Parathyroid adenoma (tissue), 2 donors: ENCODE measurements around the gene BACE2.
"Not testable (repeated sequence)": the region's sequence is repeated elsewhere in the genome, so short reads cannot be mapped to it uniquely, and the experiment has no call there.

Experiments
- H2AFZ ChIP-seq: fragments of 300-600 bp; sonication (generic); one replicate; pipeline ENCODE4 v1.7.0; 2017; ENCODE audit warnings: antibody characterized with exemption, mild to moderate bottlenecking
- H3K27ac ChIP-seq: fragments of 300-600 bp; sonication (generic); one replicate; pipeline ENCODE4 v1.7.0; 2017
- H3K27me3 ChIP-seq: fragments of 300-600 bp; sonication (generic); one replicate; pipeline ENCODE4 v1.7.0; 2017; ENCODE audit warnings: low read length; ENCODE audit not compliant: control insufficient read depth, insufficient read depth
- H3K36me3 ChIP-seq: fragments of 300-600 bp; sonication (generic); one replicate; pipeline ENCODE4 v1.7.0; 2017; ENCODE audit warnings: low read length; ENCODE audit not compliant: control insufficient read depth, insufficient read depth
- H3K4me1 ChIP-seq: fragments of 300-600 bp; sonication (generic); one replicate; pipeline ENCODE4 v1.7.0; 2017; ENCODE audit warnings: control low read depth
- H3K4me2 ChIP-seq: fragments of 300-600 bp; sonication (generic); one replicate; pipeline ENCODE4 v1.7.0; 2017; ENCODE audit warnings: low read length
- H3K4me3 ChIP-seq: fragments of 300-600 bp; sonication (generic); one replicate; pipeline ENCODE4 v1.7.0; 2017; ENCODE audit warnings: low read depth, low read length
- H3K79me2 ChIP-seq: fragments of 300-600 bp; sonication (generic); one replicate; pipeline ENCODE4 v1.7.0; 2017; ENCODE audit warnings: control low read depth
- H3K9ac ChIP-seq: fragments of 300-600 bp; sonication (generic); one replicate; pipeline ENCODE4 v1.7.0; 2017; ENCODE audit warnings: mild to moderate bottlenecking
- H3K9me3 ChIP-seq: fragments of 300-600 bp; sonication (generic); one replicate; pipeline ENCODE4 v1.7.0; 2017; ENCODE audit warnings: low read length; ENCODE audit not compliant: control insufficient read depth
- TF ChIP-seq, protein P1 (sequence below): fragments of 300-600 bp; sonication (generic); IDR thresholded peaks from one replicate; pipeline ENCODE4 v1.7.0; 2017; ENCODE audit warnings: antibody characterized with exemption, mild to moderate bottlenecking
- donor health status: primary hyperparathyroidism.

BACE2 gene

DNA sequence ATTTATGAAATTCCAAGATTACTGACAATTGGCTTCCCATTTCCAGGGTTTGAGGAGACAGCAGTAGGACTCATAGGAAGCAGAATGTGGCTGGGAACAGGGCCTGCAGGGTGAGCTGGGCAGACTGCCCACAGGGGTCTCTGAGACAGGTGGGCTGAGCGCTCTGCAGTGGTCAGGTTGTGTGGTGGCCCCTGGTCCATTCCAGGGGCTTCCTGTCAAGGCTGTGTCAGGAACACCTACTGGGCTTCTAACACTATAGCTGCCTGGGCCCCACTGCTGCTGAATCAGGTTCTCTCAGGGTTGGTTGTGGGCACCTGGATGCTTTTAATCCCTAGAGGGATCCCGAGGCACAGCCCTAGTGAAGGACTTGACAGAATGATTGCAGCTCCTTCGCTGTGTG lies 72.1 kb downstream of the BACE2 start:
- TF ChIP-seq, protein P1, sequence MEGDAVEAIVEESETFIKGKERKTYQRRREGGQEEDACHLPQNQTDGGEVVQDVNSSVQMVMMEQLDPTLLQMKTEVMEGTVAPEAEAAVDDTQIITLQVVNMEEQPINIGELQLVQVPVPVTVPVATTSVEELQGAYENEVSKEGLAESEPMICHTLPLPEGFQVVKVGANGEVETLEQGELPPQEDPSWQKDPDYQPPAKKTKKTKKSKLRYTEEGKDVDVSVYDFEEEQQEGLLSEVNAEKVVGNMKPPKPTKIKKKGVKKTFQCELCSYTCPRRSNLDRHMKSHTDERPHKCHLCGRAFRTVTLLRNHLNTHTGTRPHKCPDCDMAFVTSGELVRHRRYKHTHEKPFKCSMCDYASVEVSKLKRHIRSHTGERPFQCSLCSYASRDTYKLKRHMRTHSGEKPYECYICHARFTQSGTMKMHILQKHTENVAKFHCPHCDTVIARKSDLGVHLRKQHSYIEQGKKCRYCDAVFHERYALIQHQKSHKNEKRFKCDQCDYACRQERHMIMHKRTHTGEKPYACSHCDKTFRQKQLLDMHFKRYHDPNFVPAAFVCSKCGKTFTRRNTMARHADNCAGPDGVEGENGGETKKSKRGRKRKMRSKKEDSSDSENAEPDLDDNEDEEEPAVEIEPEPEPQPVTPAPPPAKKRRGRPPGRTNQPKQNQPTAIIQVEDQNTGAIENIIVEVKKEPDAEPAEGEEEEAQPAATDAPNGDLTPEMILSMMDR: no peak
- Histone ChIP-seq H3K4me1 (no peaks in the 10 kb centered on the region), H3K4me2 (no peak overlapping the region), H3K79me2 (no peaks in the 10 kb centered on the region), H3K27ac (no peak overlapping the region), H2AFZ (no peak overlapping the region), H3K9me3 (no peaks in the 10 kb centered on the region), H3K9ac (no peak overlapping the region), H3K36me3 (no peaks in the 10 kb centered on the region), H3K27me3 (no peaks in the 10 kb centered on the region), H3K4me3 (no peak overlapping the region)

DNA sequence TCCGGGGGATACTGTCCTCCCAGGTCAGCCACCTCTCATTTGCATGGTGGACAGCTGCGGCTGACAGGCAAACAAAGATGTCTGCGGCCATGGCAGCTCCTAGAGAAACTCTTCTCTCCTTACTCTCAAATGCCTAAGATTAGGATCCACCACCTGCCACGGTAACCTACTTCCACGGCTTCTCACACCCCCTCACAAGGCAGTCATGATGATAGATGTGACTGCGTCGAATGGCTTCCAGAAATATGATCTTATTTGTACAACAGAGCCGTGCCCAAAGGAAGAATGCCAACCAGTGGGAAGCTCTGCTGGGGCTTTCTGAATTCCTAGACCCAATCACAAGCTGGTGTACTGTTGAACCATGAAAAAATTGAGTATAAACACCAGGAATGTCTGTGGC lies 73.4 kb downstream of the BACE2 start:
- no peaks in the 10 kb centered on the region for H3K79me2 ChIP-seq
- H3K36me3 ChIP-seq: no peaks in the 10 kb centered on the region
- H3K9me3 ChIP-seq: no peaks in the 10 kb centered on the region
- no peak overlapping the region for H3K9ac ChIP-seq
- H2AFZ ChIP-seq: no peak overlapping the region
- no peak overlapping the region for H3K4me2 ChIP-seq
- TF ChIP-seq, protein P1: no peak
- H3K27ac ChIP-seq: no peak overlapping the region
- no peaks in the 10 kb centered on the region for H3K27me3 ChIP-seq
- H3K4me1 ChIP-seq: no peaks in the 10 kb centered on the region
- H3K4me3 ChIP-seq: no peak overlapping the region

DNA sequence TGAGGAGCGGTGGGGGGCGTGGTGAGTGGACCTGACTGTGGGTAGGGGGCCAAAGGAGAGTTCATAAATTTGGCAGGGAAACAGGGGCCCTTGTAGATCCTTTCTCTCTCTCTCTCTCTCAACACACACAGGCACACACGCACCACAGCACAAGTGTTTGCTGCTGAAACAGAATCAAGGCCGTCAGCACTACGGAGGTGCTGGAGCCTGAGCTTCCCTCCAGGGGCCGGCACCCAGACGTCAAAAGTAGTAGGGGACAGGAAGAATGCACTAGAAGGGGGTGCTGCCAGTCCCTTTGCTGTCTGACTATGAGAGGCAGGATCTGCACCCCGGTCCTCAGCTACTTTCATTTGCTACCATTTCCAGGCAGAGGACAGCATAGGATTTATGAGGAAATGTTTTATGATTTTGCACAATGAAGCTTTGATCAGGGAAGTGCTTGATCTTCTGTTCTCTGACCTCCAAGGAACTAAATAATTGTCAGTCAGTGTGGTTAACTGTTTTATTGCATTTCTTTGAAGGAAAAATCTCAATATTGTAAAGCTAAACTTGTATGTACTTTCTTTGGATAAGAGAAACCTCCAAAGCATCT lies 74.4 kb downstream of the BACE2 start:
- Histone ChIP-seq H3K4me3 (no peak overlapping the region), H3K36me3 (no peaks in the 10 kb centered on the region), H3K9ac (no peak overlapping the region)

DNA sequence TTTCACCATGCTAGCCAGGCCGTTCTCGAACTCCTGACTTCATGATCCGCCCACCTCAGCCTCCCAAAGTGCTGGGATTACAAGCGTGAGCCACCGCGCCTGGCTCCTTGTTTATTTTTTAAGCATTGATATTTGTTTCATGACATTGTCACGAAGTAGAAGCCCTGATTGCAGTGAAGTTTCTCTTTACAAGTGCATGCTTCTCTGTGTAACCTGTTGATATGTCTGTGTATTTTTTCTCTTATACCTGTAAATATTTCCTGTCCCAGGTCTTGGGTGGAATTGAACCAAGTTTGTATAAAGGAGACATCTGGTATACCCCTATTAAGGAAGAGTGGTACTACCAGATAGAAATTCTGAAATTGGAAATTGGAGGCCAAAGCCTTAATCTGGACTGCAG lies 75.1 kb downstream of the BACE2 start:
- TF ChIP-seq, protein P1: no peak
- Histone ChIP-seq H3K27me3 (no peaks in the 10 kb centered on the region), H3K36me3 (no peaks in the 10 kb centered on the region)

More for the DNA sequence above, 74.4 kb downstream of the BACE2 start:
- Histone ChIP-seq H3K27me3 (no peaks in the 10 kb centered on the region), H3K79me2 (no peaks in the 10 kb centered on the region), H2AFZ (no peak overlapping the region), H3K4me2 (no peak overlapping the region), H3K4me1 (no peaks in the 10 kb centered on the region), H3K9me3 (no peaks in the 10 kb centered on the region), H3K27ac (no peak overlapping the region)
- TF ChIP-seq, protein P1: no peak

DNA sequence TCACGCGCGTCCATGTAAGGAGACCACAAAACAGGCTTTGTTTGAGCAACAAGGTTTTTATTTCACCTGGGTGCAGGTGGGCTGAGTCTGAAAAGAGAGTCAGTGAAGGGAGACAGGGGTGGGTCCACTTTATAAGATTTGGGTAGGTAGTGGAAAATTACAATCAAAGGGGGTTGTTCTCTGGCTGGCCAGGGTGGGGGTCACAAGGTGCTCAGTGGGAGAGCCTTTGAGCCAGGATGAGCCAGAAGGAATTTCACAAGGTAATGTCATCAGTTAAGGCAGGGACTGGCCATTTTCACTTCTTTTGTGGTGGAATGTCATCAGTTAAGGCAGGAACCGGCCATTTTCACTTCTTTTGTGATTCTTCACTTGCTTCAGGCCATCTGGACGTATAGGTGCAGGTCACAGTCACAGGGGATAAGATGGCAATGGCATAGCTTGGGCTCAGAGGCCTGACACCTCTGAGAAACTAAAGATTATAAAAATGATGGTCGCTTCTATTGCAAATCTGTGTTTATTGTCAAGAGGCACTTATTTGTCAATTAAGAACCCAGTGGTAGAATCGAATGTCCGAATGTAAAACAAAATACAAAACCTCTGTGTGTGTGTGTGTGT lies 76.4 kb downstream of the BACE2 start:
- H3K27ac ChIP-seq, H3K4me1 ChIP-seq, H3K27me3 ChIP-seq, H3K4me3 ChIP-seq, H3K79me2 ChIP-seq, H3K9me3 ChIP-seq, H3K9ac ChIP-seq, H3K4me2 ChIP-seq, H2AFZ ChIP-seq, H3K36me3 ChIP-seq: not testable (repeated sequence)

More for the DNA sequence above, 75.1 kb downstream of the BACE2 start:
- Histone ChIP-seq H3K4me3 (no peak overlapping the region), H2AFZ (no peak overlapping the region), H3K79me2 (no peaks in the 10 kb centered on the region), H3K4me1 (no peaks in the 10 kb centered on the region), H3K27ac (no peak overlapping the region), H3K9me3 (no peaks in the 10 kb centered on the region), H3K9ac (no peak overlapping the region), H3K4me2 (no peak overlapping the region)
